Esophagus squamous epithelium (tissue), 5 donors: ENCODE measurements around the gene RPS6KA3. TPM values are rescaled to one million over a fixed set of nuclear protein-coding genes. Genes with fewer than 3 reads are reported as not detected.

ENCODE experiments used
- DNase-seq: peaks from one replicate; lab custom pipeline; 2025; lab: John Stamatoyannopoulos, UW
- H3K27ac ChIP-seq, 4 donors: fragments of 200-600 bp; sonication (generic); one replicate each; pipeline ENCODE4 v1.5.1; 2016 to 2019; ENCODE audit warnings: mild to moderate bottlenecking in 1 of 4
- H3K27me3 ChIP-seq, 4 donors: fragments of 200-600 bp; sonication (generic); 1 replicate in 3 of 4; 2 replicates in 1 of 4; pipeline versions ENCODE4 v1.5.1 to v1.6.0; 2017 to 2021; ENCODE audit warnings: antibody characterized with exemption in 1 of 4
- H3K36me3 ChIP-seq, 3 donors: fragments of 200-600 bp; sonication (generic); one replicate each; pipeline ENCODE4 v1.5.1; 2016 to 2019
- H3K4me1 ChIP-seq, 3 donors: fragments of 200-600 bp; sonication (generic); one replicate each; pipeline ENCODE4 v1.5.1; 2017 to 2019
- H3K4me3 ChIP-seq, 4 donors: fragments of 200-600 bp; sonication (generic); 1 replicate in 3 of 4; 2 replicates in 1 of 4; pipeline ENCODE4 v1.5.1; 2016 to 2019; ENCODE audit warnings: mild to moderate bottlenecking in 2 of 4, moderate library complexity in 1 of 4
- H3K9me3 ChIP-seq, 3 donors: fragments of 200-600 bp; sonication (generic); one replicate each; pipeline ENCODE4 v1.5.1; 2016 to 2019
- POLR2A ChIP-seq, 4 donors: fragments of 450-650 bp; IDR thresholded peaks; one replicate each; pipeline ENCODE4 v1.6.1; 2017; ENCODE audit warnings: antibody characterized with exemption in 4 of 4, mild to moderate bottlenecking in 4 of 4, moderate library complexity in 3 of 4
- WGBS, 2 donors: methylation state at CpG; one replicate each; pipeline ENCODE4 v1.1.5; 2018; 5-methylcytosine and 5-hydroxymethylcytosine counted together
- intact Hi-C: fragments of 100-400 bp; cut with DNase I; formaldehyde crosslinking; loops from one replicate; pipeline ENCODE4 v1.15.0; 2022
- total RNA-seq, 4 donors: library from RNA; depleted of rRNA; stranded (reverse); fragments of >200 nt; gene quantifications; one replicate each; pipeline ENCODE4 v1.1.0, GENCODE V29; 2016
- TF ChIP-seq, protein P1 (sequence below), 6 experiments: fragments of 450-650 bp in 4 of 6; fragments of 200-600 bp in 2 of 6; sonication (generic) in 2 of 6; IDR thresholded peaks; one replicate each; pipeline ENCODE4 v1.5.1; 2016 to 2019; ENCODE audit warnings: antibody characterized with exemption in 6 of 6, mild to moderate bottlenecking in 4 of 6, moderate library complexity in 4 of 6
- donor health status: DM: yes; HTN: yes; CAD: no.

The RPS6KA3 gene
- total RNA-seq, 4 donors from 2014 or later = 15.8 to 30.9 (median 29.7) TPM

DNA sequence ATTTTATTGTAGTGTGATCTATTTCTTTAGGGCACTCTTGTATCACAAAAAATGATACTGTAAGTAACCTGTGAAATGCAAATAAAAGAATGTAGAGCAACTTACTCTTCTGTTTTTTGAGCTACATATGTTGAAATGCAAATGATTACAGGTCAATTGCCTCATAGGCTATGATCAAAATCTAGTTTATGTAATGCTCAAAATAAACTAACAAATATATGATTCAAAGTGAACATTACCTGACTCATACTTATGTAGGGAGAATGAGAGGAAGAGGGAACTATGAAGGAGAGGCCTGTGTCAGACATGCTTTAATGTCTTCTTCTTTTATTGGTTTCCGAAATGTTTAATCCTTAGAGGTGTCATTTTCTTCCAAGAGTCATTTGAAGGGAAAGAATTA is 5.0 kb upstream of the RPS6KA3 start:
- intact Hi-C loops = no loop called here
- H3K4me1 ChIP-seq = peaks cover 0 to 5% (median 0%) of the 10 kb centered on the region in 3 donors

DNA sequence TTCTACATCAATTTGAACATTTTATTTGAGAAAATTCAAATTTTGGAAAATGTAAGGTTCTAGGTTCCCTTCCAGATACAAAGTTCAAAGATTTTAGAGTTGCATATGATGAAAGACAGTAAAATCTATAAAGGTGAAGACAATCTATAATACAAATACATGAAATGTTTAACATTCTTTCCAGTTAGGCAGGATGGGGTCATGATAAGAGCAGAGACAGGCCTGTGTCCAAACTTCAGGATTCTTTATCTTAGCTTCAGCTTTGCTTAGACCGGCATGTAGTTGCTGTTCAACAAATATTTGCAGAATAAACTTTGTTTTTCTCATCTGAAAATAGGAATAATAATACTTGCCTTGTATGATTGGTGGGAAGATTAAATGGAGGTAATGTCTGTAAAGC is 4.5 kb upstream of the RPS6KA3 start:
- H3K4me1 ChIP-seq = peaks cover 0 to 5% (median 0%) of the 10 kb centered on the region in 3 donors
- no peak for DNase-seq
- no peaks in the 10 kb centered on the region for H3K9me3 ChIP-seq
- intact Hi-C loops = no loop called here
- no peak overlapping the region for H3K4me3 ChIP-seq
- H3K27ac ChIP-seq = no peak overlapping the region
- WGBS, 2 donors = 57 to 82% methylated on average over 1 of the region's 1 CpG
- no peak for TF ChIP-seq POLR2A (IDR thresholded peaks at IDR 0.05)
- TF ChIP-seq, protein P1, sequence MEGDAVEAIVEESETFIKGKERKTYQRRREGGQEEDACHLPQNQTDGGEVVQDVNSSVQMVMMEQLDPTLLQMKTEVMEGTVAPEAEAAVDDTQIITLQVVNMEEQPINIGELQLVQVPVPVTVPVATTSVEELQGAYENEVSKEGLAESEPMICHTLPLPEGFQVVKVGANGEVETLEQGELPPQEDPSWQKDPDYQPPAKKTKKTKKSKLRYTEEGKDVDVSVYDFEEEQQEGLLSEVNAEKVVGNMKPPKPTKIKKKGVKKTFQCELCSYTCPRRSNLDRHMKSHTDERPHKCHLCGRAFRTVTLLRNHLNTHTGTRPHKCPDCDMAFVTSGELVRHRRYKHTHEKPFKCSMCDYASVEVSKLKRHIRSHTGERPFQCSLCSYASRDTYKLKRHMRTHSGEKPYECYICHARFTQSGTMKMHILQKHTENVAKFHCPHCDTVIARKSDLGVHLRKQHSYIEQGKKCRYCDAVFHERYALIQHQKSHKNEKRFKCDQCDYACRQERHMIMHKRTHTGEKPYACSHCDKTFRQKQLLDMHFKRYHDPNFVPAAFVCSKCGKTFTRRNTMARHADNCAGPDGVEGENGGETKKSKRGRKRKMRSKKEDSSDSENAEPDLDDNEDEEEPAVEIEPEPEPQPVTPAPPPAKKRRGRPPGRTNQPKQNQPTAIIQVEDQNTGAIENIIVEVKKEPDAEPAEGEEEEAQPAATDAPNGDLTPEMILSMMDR (IDR thresholded peaks at IDR 0.05) = no peak
- no peaks in the 10 kb centered on the region for H3K36me3 ChIP-seq
- no peaks in the 10 kb centered on the region for H3K27me3 ChIP-seq

More for the DNA sequence above, 5.0 kb upstream of the RPS6KA3 start:
- no peak for DNase-seq
- Histone ChIP-seq H3K9me3 (no peaks in the 10 kb centered on the region), H3K4me3 (no peak overlapping the region), H3K36me3 (no peaks in the 10 kb centered on the region), H3K27me3 (no peaks in the 10 kb centered on the region), H3K27ac (no peak overlapping the region)
- 38 to 63% methylated on average over 1 of the region's 1 CpG for WGBS, 2 donors
- TF ChIP-seq, protein P1 (IDR thresholded peaks at IDR 0.05) = no peak
- TF ChIP-seq POLR2A (IDR thresholded peaks at IDR 0.05) = no peak

DNA sequence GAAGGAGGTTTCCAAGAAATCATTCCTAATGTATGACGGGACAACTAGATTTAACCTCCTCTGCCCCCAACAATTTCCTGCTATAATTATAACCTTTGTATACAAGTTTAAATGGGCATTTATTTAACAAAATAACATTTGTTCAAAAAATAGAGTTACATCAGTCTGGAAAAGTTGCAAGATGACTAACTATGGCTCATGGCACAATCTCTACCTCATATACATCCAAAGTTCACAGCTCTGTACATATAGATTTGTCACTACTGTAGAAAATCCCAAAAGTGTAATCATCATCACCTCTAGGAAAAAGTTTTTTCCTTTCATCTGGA is 3.8 kb upstream of the RPS6KA3 start:
- TF ChIP-seq, protein P1 (IDR thresholded peaks at IDR 0.05) = no peak
- TF ChIP-seq POLR2A (IDR thresholded peaks at IDR 0.05) = no peak
- DNase-seq = no peak
- Histone ChIP-seq H3K36me3 (no peaks in the 10 kb centered on the region), H3K27me3 (no peaks in the 10 kb centered on the region), H3K9me3 (no peaks in the 10 kb centered on the region), H3K27ac (no peak overlapping the region), H3K4me1 (peaks cover 0 to 5% (median 0%) of the 10 kb centered on the region in 3 donors), H3K4me3 (no peak overlapping the region)
- 71 to 81% methylated on average over 1 of the region's 1 CpG for WGBS, 2 donors
- intact Hi-C loops = no loop called here

DNA sequence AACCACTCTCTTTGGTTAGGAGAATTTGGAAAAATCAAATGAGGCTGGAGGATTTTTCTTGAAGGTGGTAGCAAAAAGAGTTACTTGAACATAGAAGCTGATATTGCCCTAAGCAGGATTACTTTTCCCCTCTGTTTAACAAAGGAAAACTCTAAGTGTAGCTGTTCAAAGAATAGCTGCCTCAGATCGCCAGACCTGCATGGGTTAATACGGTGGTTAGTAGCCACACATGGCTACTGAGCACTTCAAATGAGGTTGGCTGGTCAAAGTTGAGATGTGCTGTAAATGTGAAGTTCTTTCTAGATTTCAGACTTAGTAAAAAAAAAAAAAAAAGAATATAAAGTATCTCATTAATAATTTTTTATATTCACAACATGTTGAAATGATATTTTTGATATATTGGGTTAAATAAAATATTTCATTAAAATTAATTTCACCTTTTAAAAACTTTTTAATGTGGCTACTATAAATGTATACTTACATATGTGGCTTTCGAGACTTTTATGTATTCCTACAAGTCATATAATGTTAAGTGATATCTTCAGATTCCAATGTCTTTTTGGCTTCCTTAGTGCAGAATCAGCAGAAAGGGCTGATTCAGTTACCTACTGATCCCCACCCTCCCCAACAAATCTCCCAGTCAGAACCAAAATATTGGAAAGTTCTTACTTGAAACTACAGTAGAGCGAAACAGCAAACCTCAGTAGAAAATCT is 3.3 kb upstream of the RPS6KA3 start:
- no peaks in the 10 kb centered on the region for H3K36me3 ChIP-seq
- H3K9me3 ChIP-seq = no peaks in the 10 kb centered on the region
- H3K4me3 ChIP-seq = no peak overlapping the region
- no peaks in the 10 kb centered on the region for H3K27me3 ChIP-seq
- WGBS, 2 donors = 82 to 88% methylated on average over 4 of the region's 4 CpGs
- H3K4me1 ChIP-seq = peaks cover 0 to 5% (median 0%) of the 10 kb centered on the region in 3 donors
- intact Hi-C loops = no loop called here
- TF ChIP-seq, protein P1 (IDR thresholded peaks at IDR 0.05) = no peak
- TF ChIP-seq POLR2A (IDR thresholded peaks at IDR 0.05) = no peak
- no peak for DNase-seq
- no peak overlapping the region for H3K27ac ChIP-seq

DNA sequence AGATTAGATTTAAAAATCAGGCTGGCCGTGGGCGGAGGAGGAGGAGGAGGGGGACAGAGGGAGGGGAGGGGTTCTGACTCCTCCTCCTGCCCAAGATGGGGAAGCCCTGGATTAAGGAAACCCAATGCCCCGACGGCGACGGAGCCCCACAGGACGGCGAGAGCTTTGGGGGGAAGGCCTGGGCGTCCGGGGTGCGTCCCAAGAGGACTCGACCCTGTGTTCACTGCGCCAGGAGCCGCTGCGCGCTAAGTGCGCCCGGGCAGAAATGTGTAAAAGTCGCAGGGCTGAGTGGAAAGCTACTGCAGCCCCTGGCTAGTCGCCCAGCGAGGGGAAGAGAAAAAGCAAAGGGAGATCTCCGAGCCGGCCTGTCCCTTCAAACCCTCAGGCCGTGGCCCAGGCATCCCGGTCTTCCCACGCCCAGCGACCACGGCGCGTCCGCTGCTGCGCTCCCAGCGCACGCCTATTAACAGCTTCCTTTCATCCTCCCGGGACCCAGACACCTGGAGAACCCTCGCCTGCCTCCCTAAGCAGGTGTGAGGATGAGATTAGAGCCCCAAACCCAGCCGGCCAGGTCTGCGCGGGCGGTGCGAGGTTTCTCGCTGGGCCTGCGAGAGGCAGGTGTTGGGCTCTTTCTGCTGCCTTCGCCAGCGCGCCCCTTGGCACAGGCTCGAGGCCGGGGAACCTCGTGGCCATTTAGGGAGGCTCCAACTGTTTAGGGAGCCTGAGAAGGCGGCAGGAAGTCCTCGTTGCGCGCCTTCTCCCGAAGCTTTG is 1.4 kb upstream of the RPS6KA3 start:
- Histone ChIP-seq H3K27ac (peak overlapping the region; percentile 85 to 94 (median 88)), H3K27me3 (no peaks in the 10 kb centered on the region), H3K4me3 (peak overlapping the region; percentile 62 to 79 (median 68)), H3K9me3 (no peaks in the 10 kb centered on the region), H3K4me1 (peaks cover 0 to 24% (median 0%) of the 10 kb centered on the region in 3 donors), H3K36me3 (no peaks in the 10 kb centered on the region)
- DNase-seq = peak; percentile 1
- WGBS, 2 donors = 13 to 49% methylated on average over 3 to 13 of the region's 54 CpGs
- intact Hi-C loops = no loop called here
- TF ChIP-seq, protein P1 (IDR thresholded peaks at IDR 0.05) = no peak
- TF ChIP-seq POLR2A (IDR thresholded peaks at IDR 0.05) = no peak
